Activated CD4-positive, alpha-beta T cell treated with anti-CD3 and anti-CD28 coated beads for 4 hours (primary cell): Measurements from ENCODE around the gene EMC8.

Experiments
- DNase-seq, 2 donors: peaks; one replicate each; pipeline ENCODE4 v3.0.0-alpha.2; 2020

EMC8 gene

DNA sequence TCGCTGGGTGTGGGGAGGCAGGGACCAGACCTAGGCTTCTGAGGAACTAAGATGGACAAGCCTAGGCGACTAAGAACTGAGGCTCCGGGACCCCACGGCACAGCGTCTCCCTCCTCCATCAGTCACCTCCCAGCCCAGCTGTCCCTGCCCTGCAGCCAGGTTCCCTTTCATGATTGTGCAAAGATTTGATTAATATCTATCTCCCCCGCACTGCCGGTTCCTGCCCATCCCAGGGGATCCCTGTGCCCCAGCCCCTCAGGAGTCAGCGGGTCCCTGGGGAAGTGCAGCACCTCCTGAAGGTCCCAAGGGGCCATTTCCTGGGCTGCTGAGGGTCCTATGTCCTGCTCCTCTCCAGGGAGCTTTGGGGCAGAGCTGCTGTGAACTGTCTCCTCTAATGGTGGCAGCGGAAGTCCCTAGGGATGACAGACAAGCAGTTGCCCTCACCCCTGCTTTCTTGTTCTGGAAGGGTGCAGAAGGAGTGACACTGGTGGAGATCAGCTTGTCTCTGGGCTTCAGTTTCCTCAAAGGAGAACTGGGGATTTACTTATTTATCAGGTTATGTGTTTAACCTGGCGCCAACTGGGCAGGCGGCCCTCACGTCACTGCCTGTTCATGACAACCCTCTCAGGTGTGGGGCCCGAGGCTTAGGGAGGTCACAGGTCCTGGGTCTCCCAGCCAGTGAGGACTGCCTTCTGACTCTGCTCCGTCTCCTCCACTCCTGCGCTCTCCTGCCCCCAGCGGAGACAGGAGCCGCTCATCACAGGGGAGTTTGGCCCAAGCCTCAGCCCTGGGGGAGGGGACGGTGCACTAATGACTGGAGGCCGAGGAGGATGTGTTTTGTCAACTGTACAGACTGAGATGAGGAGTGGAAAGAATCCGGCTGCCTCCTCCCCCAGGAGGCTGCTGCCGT, 46.6 kb downstream of the EMC8 start:
- DNase-seq: no peak

DNA sequence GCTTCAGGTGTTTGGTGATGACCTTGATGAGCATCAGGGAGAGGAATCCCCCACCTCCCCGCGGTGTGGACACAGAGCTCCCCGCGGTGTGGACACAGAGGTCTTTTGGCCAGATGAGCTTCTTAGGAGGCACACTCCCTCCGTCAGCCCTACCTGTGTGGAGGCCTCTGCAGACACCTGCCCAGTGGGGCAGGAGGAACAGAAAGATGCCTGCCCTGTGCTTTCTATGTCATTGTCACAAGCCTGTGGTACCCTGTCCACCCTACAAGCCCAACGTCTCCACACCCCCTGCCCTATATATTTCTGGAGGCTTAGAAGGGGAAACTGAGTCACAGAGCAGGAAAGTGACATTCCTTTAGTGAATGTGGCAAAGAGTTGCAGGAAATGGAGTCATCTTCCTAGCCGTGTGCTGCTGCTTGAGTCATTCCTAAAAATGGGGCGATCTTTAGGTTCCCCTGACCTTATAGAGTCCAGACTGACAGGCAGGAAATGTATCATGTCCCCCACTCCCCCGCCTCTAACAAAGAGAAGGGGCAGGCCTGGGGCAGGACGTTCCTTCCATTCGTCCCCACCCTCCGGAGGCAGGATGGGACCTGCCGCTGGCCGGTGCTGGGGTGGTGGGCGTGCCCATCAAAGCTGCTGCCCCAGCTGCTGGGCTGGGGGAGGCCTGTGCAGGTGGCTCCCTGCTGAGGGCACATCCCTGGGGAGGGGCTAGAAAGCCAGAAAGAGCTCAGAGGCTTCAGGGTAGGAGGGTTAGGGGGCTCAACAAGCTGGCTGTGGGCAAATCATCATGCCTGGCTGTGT, 47.4 kb downstream of the EMC8 start:
- no peak for DNase-seq

DNA sequence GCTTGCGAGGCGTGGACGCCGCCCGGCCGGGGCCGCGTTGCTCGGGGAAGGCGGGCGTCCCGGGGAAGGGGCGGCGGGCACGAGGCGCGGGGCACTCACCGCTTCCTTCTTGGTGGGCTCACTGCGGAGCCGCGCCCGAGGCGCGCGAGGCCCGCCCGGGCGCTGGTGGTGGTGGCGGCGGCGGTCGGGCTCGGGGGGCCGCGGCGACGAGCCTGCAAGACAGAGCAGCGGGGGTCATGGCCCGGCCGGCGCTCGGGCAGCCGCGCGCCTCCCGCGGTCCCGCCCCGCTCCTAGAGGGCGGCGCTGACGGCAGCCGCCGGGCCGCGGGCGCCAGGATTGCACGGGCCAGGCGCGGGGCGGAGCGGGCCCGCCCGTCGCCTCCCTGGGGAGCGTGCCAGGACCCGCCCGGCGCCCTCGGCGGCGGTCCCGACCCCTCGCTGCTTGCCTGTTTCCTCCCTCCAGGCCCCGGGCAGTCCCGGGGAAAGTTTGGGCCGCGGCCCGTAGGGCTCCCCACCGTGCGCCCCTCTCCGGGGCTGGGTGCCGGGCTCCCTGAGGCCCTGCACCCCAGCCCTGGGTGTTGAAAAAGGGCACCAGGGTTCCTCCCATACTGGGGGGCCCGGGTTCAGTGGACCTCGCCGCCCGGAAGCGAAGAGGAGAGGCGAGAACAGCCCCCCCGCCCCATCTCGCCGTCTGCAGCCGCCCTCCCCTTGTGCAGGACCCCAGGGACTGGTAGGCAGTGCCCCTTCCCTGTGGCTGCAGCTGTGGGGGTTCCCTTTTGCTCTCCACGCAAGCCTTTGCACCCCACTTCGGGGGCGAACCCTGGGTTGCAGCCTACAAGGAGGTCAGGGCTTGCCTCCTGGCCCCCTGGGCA, 48.3 kb downstream of the EMC8 start, which contains the start of gene C16orf74:
Gene C16orf74 (minus strand): TSS at position 270 of the 871 bp plus-strand sequence. CDS start 15,879 bp downstream, outside the sequence.
- DNase-seq: no peak

DNA sequence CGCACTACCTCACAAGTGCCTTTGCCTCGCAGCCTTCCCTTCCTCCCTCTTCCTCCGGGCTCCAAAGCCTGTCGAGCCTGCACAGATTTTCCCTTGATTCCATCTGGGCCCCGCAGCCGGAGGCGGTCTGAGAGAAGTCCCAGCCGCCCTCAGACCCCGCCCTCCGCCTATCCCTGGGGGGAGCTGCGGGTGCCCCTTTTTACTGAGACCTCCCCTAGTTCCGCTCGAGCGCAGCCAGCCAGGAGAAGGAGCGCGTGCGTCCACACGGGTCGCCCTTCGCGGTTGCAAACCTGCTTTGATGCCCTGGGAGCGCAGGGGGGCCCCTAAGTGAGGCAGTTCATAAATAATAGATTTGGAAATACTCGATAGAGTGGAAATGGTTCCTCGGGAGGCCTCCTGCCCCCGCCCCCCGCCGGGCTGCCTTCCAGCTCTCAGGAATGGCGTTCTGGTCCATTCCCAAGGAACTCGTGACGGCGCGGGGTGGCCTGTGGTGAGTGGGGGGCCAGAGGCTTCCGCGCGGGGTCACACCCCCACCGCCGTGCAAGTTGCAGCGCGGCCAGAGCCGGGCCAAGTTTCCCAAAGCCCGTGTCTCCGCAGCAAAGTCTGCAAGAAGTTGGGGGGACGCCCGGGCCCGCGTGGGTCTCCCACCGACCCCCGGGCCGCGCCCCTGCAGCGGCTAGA, 49.1 kb downstream of the EMC8 start:
- DNase-seq: no peak

DNA sequence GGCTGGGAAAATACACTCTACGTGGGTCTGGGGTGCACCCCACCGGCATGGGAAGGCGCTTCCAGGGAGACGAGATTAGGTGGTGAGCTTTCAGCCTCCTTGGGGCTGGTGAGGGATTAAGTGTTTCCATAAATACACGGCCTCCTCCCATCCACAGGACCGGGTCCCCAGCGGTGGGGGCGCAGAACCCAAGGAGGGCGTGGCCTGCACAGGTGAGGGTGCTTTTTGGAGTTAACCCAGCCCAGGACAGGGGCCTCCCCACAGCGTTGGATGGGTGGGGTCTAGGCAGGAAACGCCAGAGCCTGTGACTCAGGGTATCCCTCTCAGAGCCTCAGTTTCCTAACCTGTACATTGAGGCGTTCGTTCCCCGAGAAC, 49.6 kb downstream of the EMC8 start:
- no peak for DNase-seq

DNA sequence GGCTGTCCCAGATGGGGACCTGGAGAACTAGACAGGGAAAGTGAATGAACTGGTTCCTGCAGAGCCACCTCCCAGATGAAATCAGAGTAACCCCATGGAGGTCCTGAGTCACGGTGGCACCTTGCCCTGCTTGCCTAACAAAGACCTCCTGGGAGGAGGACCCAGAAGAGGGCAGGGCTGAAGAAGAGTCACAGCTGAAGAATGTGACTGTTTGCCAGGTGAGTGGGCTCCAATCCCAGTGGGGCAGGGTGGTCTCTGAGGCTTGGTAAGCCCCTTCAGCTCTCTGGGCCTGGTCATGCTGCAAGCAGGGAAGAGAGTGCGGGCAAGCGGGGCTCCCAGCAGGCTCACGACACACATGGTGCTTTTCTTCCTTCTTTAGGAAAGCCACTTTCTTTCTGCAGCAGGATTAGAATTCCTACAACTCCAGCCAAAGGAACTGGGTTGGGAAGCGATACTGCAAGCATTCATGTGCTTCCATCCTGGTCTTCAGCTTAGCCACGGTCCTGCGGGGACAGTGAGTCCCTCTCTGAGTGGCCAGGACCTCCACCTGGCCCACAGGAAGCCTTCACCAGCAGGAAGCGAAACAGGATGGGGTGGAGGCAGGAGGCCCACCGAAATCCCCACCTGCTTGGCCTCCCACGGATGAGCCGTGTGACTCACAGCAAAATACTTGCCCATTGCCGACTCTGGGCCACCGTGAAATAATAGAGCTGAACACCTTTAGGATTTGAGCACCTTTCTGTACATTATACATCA, 52.7 kb downstream of the EMC8 start:
- no peak for DNase-seq

DNA sequence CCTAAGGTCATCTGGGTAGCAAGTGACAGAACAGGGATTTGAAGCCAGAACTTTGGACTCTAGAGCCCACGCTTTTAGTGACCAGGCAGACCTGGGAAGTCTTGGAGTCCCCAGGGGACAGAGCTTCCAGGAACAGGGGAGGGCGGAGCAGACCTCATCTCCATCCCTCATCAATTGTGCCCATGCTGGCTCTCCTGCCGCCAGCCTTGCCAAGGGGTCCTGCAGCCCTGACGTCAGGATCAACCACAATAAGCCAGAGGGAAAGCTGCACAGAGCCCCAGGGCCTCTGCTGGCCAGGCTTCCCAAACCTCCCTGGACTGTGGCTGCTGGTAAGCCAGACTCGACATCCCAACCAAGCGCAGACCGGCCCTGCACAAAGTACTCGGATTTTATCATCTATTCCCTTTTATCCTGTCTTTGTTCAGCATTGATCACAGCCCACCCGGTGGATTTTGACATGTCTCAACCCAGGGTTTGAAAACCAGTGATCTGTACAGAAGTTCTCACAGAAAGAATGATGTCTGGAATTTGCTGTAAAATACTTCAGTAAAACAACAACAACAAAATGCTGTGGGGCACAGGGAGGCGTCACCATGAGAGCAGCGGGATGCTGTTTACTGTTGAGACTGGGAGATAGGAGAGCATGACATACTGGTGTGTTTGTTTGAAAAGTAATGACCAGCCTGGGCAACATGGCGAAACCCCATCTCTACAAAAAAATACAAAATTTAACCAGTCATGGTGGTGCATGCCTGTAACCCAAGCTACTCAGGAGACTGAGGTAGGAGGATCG, 60.2 kb downstream of the EMC8 start:
- DNase-seq: no peak

DNA sequence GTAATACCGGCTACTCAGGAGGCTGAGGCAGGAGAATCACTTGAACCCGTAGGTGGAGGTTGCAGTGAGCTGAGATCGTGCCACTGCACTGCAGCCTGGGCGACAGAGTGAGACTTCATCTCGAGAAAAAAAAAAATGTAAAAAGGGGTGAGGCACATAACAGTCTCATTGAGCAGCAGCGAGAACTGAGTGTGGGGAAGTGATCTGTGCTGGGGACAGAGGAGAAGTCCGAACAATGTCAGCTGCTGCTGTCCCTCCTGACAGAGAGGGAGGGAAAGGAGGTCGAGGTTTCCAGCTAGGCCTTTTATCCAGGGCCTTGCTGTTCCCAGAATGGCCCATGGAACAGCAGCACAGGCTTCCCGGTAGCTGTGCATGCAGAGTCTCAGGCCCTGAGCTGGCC, 62.4 kb downstream of the EMC8 start:
- no peak for DNase-seq

DNA sequence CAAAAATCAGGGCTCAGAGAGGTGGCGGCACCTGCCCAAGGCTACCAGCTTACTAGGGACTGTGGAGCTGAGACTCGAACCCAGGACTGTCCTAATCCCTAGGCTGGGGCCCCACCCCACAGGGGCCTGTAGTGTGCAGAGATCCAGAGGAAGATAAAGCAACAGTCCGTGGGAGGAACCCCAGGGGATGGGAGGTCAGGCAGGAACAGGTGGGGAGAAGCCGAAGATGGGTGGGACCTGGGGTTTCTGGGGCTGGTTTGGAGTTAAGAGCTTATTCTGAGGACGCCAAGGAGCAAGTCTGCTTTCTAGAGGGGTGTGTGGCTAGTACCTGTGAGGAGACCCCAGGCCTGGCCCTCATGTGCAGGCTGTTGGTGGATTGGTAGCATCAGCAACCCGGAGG, 63.4 kb downstream of the EMC8 start:
- no peak for DNase-seq

DNA sequence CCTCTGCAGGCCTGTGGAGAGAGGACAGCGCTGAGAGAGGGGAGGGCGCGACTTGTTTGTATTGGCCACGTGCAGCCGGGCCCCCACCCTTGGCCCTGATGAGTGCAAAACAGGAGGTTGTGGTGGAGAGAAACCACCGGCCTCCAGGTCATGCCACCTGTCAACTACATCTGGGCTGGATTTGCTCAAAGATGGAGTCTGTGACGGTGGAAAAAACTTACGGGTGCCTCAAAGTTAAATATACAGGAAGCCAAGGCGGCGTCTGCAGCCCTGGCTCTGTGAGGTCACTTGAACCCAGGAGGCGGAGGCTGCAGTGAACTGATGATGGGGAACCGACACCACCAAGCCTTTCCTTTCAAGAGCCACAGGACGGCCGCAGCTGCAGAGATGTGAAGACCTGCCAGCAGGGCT, 64.1 kb downstream of the EMC8 start:
- peak in 1 of 2 donors; percentile 14 for DNase-seq

DNA sequence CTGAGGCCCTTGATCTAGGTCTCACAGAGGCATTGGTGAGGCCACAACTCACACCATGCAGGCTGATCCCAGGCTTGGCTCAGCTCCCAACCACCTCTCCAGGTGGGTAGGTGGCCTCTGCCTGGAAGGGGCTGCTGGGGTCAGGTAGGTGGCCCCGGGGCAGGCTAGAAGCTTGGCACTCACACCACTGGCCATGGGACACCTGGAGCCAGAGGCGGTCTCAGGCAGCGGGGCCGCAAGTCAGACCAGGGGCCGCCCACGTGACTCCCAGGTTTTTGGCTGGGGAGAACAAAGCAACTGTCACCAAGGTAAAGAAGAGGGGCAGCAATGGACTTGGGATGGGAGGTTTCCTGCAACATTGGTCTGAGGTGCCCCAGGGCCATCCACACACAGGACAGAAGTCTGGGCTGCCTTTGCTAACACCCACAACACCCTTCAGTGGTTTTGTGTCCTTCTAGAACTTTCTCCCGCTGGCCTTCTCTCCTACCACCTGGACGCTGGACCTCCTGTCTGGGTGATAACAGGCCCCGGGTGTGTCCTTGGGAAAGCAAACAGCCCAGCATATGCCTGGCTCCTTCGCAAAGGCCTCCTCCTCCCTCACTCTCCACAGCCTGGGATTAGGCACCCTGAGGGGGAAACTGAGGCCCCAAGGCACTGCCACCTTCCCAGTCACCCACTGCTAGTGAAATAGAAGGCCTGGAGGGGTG, 64.9 kb downstream of the EMC8 start:
- DNase-seq: no peak

DNA sequence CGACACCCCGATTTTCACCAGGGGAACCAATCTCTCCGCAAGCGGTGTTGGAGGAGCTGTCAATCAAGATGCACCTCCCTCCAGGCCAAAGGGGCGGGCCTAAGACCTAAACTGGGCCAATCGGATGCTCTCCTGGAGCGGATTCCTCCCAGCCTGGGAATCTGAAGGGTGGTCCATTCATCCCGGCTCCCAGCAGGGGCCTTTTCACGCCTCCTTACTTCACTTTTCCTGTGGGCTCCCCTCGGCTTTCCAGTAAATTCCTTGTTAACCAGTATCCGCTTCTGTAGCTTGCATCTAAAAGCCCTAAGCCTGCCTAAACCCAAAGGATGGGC, 65.5 kb downstream of the EMC8 start:
- no peak for DNase-seq

DNA sequence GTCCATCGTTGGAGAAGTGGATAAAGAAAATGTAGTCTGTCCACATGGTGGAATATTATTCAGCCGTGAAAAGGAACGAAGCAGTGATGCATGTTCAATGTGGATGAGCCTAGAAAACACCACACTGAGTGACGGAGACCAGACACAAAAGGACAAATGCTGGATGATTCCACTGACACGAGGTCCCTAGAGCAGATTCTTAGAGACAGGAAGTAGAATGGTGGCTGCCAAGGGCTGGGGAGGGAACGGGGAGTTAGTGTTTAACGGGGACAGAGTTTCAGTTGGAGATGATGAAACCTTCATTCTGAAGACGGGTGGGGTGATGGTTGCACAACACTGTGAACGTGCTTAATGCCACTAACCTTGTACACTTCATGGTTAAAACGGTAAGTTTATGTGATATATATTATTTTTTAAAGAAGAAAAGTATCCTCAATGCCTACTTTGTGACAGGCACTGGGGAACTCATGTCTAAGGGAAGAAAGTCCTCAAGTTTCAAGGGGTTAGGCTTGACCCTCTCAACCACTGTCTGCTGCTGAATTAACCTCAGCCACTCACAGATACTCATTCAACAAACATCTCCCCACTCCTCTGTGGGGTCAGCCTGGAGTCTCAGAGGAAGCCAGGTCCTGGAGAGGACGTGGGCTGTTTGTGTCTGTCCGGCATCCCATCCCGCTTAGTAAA, 66.0 kb downstream of the EMC8 start:
- DNase-seq: no peak

DNA sequence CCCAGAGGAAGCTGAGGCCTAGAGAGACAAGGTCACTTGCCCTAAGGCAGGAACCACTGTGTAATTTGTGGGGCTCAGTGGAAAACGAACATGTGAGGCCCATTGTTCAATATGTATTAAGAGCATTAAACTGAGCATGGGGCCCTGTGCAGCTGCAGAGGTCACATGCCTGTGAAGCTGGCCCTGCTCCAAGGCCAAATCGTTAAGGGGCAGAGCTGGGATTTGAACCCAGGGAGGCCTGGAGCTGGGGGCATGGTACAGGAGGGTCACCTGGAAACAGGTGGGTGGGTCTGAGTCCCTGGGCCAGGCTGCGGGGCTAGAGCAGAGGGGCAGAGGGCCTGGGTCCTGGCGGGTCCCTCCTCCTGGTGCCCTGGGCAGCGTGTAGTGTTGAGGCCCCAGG, 68.2 kb downstream of the EMC8 start:
- no peak for DNase-seq

DNA sequence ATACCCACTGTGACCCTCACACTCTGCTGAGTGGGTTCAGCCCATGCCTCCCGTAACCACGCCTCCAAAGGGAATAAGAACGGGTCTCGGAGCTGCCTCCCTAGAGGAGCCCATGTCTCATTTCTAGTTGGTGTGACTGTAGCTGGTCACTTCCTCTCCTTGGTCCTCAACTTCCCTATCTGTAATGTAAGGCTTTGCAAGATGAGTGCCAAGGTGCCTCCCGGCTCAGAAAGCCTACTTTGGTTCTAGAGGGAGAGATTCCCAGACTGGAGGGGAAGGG, 69.2 kb downstream of the EMC8 start:
- DNase-seq: no peak

DNA sequence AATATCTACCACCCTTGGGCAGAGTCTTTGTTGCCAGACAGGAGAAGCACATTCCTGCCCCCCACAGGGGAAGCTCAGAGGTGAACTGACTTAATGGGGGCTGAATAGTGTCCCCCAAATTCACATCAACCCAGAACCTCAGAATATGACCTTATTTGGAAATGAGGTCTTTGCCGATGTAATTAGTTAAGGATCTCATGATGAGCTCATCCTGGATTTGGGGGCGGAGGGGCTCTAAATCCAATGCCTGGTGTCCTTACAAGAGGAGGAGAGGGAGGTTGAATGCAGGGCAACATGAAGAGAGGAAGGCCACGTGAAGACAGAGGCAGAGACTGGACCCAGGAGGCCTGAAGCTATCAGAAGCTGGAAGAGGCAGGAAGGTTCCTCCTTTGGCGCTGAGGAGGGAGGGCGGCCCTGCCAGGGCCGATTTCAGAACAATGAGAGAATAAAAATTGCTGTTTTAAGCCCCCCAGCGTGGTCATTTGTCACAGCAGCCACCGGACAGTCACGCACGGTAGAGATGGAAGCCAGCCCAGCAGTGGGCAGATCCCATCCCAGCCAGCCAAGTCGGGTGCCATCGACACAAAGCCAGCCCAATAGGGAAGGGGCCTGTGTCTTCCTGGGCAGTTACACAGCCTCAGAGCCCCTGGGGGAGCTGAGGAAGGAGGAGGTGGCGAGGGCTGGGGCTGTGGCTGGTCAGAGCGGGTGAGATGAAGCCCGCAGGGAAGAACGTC, 69.7 kb downstream of the EMC8 start:
- no peak for DNase-seq

DNA sequence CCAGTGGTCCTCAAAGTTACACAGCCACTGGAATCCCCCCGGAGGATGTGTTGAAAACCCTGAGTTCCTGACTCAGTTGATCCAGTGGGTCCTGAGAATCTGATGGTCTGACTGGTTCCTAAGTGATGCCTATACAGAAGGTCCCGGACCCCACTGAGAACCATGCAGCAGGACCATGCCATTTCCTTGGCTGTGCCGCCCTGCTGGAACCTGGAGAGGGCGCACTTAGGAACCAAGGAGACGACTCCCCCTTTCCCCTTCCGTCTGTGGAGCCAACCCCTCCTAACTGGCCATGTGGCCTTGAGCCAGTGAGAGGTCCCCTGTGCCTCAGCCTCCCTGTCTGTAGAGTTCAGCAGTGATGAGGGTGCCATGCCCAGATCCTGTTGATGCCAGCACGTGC, 70.5 kb downstream of the EMC8 start:
- no peak for DNase-seq
